Stimulated activated CD8-positive, alpha-beta memory T cell treated with anti-CD3 and anti-CD28 coated beads, Interleukin-7, amount 100 ng/mL, for 1 hour (primary cell): ENCODE data around the gene CLEC6A.
"Not testable (repeated sequence)": the region's sequence is repeated elsewhere in the genome, so short reads cannot be mapped to it uniquely, and the experiment has no call there.

Experiments
- DNase-seq, 2 donors: peaks; one replicate each; pipeline ENCODE4 v3.0.0-alpha.2; 2020; ENCODE audit warnings: low read depth in 2 of 2

The CLEC6A gene

DNA sequence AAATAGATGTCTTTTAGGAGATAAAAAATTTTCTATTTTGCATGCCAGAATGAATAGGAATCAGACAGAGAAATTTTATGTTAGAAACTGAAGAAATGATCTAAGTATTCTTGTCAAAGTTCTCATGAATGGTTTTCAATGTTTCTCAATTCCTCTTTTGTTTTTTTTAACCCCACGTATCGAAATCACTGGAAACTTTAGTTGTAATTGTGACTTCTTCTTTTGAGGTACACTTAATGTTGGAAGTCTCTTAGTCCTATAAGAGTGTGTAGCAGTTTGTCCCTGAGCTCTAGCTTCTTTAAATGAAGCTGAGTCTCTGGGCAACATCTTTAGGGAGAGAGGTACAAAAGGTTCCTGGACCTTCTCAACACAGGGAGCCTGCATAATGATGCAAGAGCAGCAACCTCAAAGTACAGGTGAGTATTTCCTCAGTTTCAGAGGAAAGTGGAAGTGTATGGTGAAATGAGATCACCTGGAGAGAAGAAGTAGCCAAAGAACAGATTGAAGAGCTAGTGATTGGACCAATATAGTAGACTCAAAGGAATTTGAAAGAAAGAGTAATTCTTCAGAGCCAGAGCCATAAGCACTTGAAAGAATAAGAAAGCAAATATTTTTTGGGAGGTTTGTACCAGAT is at the start of gene CLEC6A:
CLEC6A (plus strand) TSS at position 236 of the 634 bp plus-strand sequence; CDS start at position 386, 150 bp downstream.
- no peak for DNase-seq

DNA sequence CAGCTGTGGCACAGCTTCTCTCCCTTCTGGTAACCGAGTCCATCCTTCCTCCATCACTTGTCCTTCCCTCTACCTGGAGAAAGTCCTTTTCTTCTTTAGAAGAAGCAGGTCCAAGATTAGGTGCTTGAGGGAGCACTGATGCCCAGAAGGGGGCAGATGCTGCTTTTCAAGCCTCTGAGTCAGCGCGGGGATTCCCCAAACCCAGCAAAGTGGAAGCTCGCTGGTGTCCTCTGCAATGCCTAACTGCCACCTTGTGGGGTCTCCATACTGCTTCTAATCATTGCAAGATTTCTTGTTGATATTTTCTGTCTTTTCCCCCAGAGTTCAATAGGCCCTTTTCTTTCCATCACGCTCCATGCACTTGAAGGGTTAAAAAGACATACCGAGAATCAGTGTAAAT is 36.2 kb upstream of the CLEC6A start:
- DNase-seq = not testable (repeated sequence)

DNA sequence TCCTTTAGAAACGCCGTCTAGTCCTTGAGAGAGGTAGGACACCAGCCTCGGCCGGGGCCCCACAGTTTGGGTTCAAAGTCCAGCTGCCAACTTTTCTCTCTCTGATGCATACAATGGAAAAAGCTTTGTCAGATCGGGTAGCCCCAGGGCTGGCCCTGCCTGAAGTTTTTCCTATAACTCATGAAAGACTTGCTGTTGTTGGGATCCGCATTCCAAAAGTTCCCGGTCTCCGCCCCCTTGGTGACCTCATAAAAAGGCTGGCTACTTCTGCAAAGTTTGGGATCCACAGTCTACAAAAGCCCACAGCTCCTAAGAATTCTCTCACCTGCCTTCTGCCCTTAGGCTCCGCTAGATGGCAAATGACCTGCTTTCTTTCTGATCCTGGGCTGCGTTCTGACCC is 35.3 kb upstream of the CLEC6A start:
- no peak for DNase-seq

DNA sequence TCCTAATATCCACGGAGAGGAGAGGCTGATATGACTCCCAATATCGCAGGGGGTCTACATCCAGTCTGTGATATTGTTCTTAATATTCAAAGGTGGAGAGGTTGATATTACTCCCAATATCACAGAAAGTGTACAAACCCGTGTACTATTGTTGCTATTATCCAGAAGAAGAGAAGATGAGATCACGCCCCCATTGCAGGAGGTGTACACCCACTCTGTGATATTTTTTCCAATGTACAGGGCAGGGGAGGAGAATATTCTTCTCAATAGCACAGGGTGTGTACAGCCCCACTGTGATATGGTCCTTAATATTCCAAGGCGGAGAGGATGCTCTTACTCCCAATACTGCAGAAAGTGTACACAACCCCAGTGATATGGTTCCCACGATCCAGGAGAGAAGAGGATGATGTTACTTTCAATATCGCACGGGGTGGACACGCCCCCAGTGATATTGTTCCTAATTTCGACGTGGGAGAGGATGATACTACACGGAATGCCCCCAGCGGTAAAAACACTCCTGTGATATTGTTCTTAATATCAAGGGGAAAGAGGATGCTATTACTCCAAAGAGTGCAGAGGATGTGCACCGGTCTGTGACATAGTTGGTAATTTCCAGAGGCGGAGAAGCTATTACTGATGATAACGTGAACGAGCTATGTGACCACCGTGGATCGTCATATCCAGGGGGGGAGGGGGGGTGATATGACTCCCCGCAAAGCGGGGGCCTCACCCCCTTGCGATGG is 11.1 kb upstream of the CLEC6A start:
- DNase-seq = not testable (repeated sequence)

DNA sequence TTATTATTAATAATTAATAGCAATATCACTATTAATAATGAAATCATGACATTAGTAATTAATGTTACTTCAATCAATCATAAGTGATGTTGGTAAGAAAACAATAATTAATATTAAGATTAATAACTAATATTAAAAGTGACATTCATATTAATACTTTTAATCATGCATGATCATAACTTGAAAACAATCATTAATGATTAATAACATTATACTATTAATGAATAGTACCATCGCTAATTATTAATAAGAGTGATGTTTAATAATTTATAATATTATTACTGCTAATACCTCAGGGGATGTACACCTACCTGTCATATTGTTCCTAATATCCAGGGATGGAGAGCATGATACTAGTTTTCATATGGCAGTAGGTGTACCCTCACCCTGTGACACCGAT is 10.0 kb upstream of the CLEC6A start:
- DNase-seq = no peak

DNA sequence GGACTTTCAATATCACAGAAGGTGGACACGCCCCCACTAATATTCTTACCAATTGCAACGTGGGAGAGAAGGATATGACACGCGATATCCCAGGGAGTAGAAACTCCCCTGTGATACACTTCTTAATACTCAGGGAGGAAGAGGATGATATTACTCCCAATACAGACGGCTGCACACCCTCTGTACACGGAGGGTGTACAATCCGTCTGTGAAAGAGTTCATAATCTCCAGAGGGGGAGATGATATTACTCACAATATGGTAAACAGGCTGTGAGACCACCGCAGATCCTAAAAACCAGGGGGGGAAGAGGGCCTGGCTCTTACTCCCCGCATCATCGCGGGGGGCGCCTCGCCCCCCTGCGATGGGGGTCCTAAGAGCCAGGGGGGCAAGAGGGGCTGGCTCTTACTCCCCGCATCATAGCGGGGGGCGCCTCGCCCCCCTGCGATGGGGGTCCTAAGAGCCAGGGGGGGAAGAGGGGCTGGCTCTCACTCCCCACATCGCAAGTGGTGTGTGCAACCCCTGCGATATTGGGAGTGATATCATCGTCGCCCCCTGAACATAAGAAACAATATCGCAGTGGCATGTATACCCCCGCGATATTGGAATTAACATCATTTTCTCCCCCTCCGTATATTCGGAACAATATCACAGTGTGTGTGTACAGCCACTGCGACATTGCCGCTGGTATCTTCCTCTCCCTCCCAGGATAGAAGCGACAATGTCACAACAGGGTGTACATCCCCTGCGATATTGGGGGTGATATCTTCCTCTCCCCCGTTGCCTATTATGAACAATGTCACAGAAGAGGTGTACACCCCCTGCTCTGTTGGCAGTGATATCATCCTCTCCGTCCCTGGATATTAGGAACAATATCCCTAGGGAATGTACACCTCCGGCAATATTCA is 8.9 kb upstream of the CLEC6A start:
- DNase-seq = no peak

DNA sequence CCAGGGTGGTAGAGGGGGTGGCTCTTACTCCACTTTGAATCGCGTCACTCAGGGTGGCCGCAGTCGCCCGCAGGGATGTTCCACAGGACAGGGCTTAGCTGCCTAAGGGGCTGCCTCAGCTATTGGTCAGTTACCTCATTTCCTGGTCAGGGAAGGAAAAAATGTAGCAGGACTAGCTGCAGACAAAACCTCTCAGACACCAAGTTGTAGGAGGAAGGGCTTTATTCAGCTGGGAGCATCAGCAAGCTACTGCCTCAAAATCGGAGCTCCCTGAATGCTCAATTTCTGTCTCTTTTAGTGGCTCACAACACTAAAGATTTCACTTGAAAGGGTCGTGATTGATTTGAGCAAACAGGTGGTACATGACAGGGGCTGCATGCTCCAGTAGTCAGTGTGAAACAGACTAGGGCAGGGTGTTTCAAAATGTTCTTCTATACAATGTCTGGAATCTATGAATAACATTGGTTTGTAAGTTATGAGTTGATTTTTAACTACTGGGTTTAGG is 6.4 kb upstream of the CLEC6A start:
- DNase-seq = no peak

DNA sequence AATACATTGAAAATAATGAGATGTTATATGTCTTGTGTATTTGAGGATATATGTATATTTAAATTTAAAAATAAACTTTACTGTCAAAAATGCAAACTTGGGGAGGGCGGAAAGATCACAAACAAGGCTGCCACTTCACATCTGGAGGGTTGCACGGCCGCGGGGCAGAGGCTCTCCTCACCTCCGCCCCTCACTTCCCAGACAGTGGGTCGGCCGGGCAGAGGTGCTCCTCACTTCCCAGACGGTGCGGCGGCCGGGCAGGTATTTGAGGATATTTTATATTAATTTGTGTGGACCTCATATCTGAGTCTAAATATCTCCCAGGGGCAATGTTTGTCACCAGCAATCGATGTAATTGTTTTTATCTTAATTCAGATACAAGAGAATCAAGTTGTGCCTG is 3.7 kb upstream of the CLEC6A start:
- no peak for DNase-seq

DNA sequence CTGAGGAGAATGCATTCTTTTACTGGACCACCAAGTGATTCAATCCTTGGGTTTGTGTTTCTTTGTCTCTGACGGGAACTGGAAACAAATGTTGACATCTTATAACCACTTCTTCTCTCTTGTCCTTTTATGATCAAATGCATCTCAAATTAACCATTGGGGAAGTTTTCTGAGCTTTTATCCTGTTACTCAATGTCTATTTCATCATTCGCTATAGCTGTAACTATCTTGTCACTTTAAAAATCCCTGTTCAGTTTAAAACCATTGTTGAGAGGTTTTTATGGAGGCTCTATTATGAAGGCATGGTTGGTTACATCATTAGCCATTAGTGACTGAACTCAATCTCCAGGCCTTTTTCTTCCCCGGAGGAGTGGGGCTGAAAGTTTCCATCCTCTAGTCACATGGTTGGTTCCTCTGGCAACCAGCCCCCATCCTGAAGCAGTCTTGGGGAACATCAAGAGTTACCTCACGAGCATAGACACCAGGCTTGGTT is 2.7 kb upstream of the CLEC6A start:
- no peak for DNase-seq

DNA sequence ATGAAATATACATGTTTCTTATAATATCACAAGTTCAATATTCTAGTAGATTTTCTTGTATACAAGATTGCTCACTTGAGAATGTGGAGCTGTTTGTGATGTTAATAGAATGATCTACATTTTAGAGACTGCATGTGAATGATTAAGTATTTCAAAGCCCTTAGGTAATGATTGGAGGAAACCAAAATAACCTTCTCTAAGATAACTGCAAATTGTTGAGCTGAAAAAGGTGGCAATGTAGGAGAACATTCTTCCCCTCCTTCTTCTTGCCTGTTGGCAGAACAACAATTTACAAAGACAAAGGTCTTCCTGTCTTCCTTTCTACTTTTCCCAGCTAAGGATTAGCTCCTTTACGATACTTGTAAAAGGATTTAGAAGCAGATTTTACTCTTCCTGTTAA is 2.0 kb upstream of the CLEC6A start:
- no peak for DNase-seq

DNA sequence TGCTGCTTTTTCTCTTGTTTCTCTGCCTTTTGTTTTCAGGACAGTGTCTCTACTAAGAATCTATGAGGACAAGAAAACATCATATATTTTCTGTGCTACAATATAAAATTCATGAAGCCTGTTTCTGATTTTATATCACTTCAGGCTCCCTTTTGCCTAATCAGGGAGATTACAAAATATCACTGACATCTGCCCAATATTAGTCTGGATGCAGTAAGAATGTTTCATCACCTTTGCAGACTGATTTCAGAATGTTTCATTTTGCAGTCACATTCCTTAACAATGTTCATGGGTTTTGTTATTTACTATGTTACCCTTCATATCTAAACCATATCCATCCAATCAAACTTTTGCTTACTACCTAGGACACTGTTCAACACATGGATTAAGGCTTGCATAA is 491 bp upstream of the CLEC6A start:
- no peak for DNase-seq

DNA sequence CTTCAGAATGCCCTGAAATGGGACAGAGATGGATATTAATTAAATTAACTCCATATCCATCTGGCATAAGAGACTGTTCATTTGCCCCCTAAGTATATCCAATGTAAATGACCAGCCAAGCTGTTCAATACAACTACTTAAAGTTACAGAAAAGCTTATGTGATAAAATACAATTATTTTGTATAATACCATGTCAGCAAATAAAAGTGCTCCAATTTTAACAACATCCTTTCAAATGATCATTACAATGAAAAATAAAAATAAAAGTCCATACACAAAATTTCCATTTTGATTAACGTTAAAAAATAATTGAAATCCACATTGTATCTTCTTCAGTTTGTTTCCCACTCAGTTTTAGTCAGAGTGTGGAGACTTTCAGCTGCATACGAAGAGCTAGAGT is 5.7 kb downstream of the CLEC6A start:
- no peak for DNase-seq

DNA sequence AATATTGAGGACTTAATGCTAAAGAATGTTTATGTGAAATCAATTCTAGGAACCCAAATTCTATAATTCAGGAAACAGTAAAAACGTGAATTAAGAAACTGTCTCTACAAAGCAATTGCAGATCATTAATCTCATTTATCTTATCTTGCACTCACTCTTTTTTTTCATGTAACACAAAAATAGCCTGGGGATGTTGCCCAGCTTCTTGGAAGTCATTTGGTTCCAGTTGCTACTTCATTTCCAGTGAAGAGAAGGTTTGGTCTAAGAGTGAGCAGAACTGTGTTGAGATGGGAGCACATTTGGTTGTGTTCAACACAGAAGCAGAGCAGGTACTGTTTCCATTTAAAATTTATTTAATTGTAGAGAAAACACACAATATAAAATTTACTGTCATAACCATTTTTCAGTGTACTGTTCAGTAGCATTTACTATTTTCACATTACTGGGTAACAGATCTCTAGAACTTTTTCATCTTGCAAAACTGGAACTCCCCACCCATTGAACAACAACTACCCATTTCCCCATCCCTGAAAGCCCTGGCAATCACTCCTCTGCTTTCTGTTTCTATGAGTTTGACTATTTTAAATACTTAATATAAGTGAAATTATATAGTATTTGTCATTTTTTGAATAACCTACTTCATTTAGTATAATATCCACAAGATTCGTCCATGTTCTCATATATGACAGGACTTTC is 9.7 kb downstream of the CLEC6A start:
- no peak for DNase-seq

DNA sequence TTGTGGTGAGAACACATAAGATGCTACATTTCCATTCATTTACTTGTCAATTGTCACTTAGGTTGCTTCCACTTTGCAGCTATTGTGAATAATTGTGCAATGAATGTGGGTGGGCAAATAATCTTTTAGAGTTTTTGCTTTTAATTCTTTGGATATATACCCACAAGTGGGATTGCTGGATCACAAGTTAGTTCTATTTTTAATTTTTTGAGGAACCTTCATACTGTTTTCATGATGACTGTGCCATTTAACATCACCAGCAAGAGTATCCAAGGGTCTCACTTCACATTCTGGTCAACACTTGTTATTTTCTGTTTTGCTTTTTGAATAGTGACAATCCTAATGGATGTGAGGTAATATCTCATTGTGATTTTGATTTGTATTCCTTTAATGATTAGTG is 10.5 kb downstream of the CLEC6A start:
- no peak for DNase-seq

DNA sequence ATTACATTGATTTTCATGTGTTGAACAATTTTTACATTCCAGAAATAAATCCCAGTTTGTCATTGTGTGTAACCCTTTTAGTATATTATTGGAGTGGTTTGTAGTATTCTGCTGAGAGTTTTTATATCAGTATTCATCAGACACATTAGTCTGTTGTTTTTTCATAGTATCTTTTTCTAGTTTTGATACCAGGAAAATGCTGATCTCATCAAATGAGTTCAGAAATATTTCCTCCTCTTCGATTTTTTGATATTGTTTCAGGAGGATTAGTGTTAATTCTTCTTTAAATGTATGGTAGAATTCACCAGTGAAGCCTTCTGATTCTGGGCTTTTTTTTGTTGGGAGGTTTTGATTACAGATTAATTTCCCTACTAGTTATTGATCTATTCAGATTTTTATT is 15.3 kb downstream of the CLEC6A start:
- DNase-seq = no peak

DNA sequence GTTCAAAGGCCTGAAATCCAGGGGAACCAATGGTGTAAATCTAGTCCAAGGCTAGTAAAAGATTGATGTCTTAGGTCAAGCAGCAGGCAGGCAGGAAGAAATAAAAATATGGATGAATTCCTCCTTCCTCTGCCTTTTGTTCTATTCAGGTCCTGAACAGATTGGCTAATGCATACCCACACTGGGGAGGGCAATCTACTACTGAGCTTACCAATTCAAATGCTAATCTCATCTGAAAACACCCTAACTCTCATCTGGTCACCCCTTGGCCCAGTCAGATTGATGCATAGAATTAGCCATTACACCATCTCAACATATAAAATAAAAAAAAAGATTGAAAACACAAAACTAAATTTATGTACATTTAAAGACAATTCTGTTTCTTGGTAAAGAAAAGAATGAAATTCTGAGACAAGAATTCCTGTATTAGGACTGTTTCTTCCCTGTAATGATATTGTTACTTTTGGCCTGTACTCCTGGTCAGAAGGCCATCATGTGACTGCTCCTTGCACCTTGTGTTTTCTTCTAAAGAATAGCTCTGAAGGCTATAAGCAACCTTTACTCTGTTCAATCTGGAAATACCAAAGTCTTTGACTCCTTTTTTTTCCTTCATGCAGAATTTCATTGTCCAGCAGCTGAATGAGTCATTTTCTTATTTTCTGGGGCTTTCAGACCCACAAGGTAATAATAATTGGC is 19.9 kb downstream of the CLEC6A start:
- no peak for DNase-seq

DNA sequence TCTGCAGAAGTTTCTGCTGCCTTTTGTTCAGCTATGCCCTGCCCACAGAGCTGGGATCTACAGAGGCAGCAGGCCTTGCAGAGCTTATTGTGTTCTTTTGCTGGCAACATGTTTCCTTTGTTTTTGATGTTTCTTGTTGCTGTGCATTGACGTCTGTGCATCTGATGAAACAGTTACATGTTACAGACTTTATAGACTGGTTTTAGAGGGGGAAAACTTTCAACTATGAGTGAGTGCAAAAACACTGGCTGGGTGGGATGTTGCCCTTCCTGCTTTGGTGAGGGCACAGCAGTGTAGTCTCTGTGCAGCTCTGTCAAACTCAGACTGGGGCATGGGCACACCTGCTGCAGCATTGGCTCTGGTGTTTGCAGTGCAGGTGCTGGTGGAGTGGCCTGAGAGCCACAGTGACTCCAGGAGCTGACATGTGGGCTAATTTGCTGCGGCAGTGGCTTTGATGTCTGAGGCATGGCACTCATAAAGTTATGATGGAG is 26.9 kb downstream of the CLEC6A start:
- no peak for DNase-seq

DNA sequence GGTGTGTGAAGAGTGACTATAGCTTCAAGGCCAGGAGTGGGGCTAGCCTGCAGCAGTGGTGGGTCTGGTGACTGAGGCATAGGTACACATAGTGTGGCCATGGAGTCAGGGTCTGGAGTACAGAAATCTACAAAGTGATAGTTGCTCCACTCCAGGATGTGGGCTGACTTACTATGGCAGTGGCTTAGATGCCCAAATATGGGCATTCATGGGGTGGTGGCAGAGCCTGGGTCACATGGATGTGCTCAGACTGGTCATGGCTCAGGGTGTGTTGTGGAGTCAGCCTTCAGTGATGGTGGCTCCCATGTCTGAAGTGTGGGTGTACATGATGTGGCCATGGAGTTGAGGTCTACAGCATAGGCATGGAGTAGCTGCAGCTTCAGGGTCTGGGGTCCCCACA is 27.3 kb downstream of the CLEC6A start:
- DNase-seq = no peak

DNA sequence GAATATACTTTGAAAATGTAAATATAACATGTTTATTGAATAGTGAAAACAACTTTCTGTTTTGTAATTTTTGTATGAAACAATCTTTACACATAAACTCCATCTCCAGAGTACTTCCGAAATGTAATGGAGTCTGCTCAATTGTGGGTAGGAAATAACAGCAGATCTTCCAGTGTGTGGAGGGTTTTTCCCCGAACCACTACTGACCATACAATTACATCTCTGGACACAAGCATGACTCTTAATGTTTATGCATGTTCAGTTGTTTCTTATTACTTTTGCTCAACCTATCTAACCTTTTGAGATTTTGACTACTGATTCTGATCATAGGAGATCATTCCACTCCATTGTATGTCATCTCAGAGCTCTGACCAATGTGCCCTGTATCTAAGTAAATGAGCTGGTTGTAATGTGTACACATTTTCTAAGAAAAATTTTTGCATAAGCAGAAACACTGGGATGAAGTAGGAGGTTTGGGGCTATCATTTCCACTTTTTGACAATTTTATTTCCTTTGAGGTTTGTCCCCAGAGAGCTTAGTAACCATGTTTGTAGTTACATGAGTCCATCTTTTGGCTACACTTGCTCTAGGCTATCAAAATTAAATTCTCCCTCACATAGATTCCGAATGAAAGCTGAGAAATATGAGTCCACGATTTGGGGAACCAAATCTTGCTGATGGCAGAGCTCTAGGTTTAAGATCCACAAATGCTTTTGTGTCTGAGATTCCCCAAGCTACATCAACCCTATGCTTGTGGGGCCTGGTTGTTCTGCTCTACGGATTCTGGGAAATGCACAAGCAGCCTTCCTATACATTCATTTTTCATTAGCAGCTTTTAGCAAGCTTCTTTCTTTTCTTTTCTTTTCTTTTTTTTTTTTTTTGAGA is 36.1 kb downstream of the CLEC6A start:
- DNase-seq = no peak

DNA sequence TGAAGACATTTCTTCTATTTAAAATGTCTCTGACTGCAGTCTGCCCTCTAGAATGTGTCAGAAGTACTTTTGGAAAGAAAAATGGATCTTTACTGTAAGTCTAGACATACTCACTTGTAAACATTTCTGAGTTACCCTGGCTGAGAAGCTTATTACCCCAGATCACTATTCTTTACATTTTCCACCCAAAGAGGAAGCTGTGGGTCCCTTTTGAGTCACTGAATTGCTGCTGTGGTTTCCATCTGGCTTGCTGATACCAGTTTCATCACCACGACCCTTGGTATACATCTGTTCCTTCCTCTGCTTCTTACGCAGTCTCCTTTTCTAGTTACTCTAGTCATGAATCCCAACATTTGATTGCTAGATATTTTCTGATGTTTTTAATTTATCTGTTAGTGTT is 37.3 kb downstream of the CLEC6A start:
- DNase-seq = peak in 1 of 2 donors; percentile 9
